Trophoblast cell (in vitro differentiated cells and primary cell): ENCODE data around the gene MAP2K4.

Experiments
- DNase-seq, 2 donors: peaks; one replicate each; pipeline ENCODE4 v3.0.0-alpha.2; 2016
- H2AFZ ChIP-seq: 2 replicates; pipeline ENCODE4 v1.6.1; 2013; ENCODE audit warnings: low read length, moderate library complexity, mild to moderate bottlenecking; ENCODE audit not compliant: insufficient read depth, poor library complexity
- H2AK5ac ChIP-seq: 2 replicates; pipeline ENCODE4 v1.6.1; 2013; ENCODE audit warnings: mild to moderate bottlenecking, low read length
- H2BK120ac ChIP-seq: 2 replicates; pipeline ENCODE4 v1.6.1; 2013; ENCODE audit warnings: low read length, mild to moderate bottlenecking, moderate library complexity; ENCODE audit not compliant: insufficient read depth, poor library complexity
- H2BK12ac ChIP-seq: 2 replicates; pipeline ENCODE4 v1.6.1; 2013; ENCODE audit warnings: mild to moderate bottlenecking, low read length, moderate library complexity
- H2BK5ac ChIP-seq: 2 replicates; pipeline ENCODE4 v1.6.1; 2013; ENCODE audit warnings: low read length, low read depth, moderate library complexity, mild to moderate bottlenecking; ENCODE audit not compliant: poor library complexity
- H3K14ac ChIP-seq: 2 replicates; pipeline ENCODE4 v1.6.1; 2013; ENCODE audit warnings: mild to moderate bottlenecking, low read length
- H3K18ac ChIP-seq: 2 replicates; pipeline ENCODE4 v1.6.1; 2013; ENCODE audit warnings: mild to moderate bottlenecking, low read length
- H3K23ac ChIP-seq: 2 replicates; pipeline ENCODE4 v1.6.1; 2013; ENCODE audit warnings: low read length
- H3K27ac ChIP-seq: 2 replicates; pipeline ENCODE4 v1.5.1; 2013; ENCODE audit warnings: low read depth, mild to moderate bottlenecking, inconsistent platforms, low read length, moderate library complexity
- H3K27me3 ChIP-seq: 2 replicates; pipeline ENCODE4 v1.6.1; 2013; ENCODE audit warnings: inconsistent platforms, mild to moderate bottlenecking, low read length, moderate library complexity; ENCODE audit not compliant: insufficient read depth
- H3K36me3 ChIP-seq, 2 experiments: 1 replicate in 1 of 2; 2 replicates in 1 of 2; pipeline ENCODE4 v1.6.1; 2013; ENCODE audit warnings: low read length in 2 of 2, mild to moderate bottlenecking in 2 of 2, moderate library complexity in 1 of 2; ENCODE audit not compliant: insufficient read depth in 2 of 2, control insufficient read depth in 1 of 2
- H3K4ac ChIP-seq: 2 replicates; pipeline ENCODE4 v1.6.1; 2013; ENCODE audit warnings: low read depth, mild to moderate bottlenecking, low read length, moderate library complexity
- H3K4me1 ChIP-seq, 2 experiments: 1 replicate in 1 of 2; 2 replicates in 1 of 2; pipeline ENCODE4 v1.6.1; 2013; ENCODE audit warnings: low read length in 2 of 2, mild to moderate bottlenecking in 2 of 2, moderate library complexity in 1 of 2; ENCODE audit not compliant: insufficient read depth in 2 of 2, control insufficient read depth in 1 of 2
- H3K4me2 ChIP-seq: 2 replicates; pipeline ENCODE4 v1.6.1; 2013; ENCODE audit warnings: inconsistent platforms, mild to moderate bottlenecking, low read length, moderate library complexity
- H3K4me3 ChIP-seq: 2 replicates; pipeline ENCODE4 v1.5.1; 2013; ENCODE audit warnings: mild to moderate bottlenecking, low read depth, low read length, inconsistent platforms
- H3K79me1 ChIP-seq: one replicate; pipeline ENCODE4 v1.6.1; 2013; ENCODE audit warnings: low read length
- H3K79me2 ChIP-seq: 2 replicates; pipeline ENCODE4 v1.6.1; 2013; ENCODE audit warnings: low read length, mild to moderate bottlenecking; ENCODE audit not compliant: control insufficient read depth, insufficient read depth, poor library complexity
- H3K9ac ChIP-seq: 2 replicates; pipeline ENCODE4 v1.6.1; 2013; ENCODE audit warnings: mild to moderate bottlenecking, low read length
- H3K9me3 ChIP-seq: 2 replicates; pipeline ENCODE4 v1.6.1; 2013; ENCODE audit warnings: low read depth, mild to moderate bottlenecking, control low read depth, inconsistent platforms, low read length; ENCODE audit not compliant: insufficient read depth
- H4K12ac ChIP-seq: 2 replicates; pipeline ENCODE4 v1.6.1; 2013; ENCODE audit warnings: low read depth, mild to moderate bottlenecking, low read length, moderate library complexity
- H4K8ac ChIP-seq: 2 replicates; pipeline ENCODE4 v1.6.1; 2013; ENCODE audit warnings: low read depth, mild to moderate bottlenecking, low read length, moderate library complexity
- H4K91ac ChIP-seq: one replicate; pipeline ENCODE4 v1.6.1; 2013; ENCODE audit warnings: low read depth, mild to moderate bottlenecking, low read length, moderate library complexity
- WGBS: extraction: QIAGEN DNeasy Blood & Tissue Kit; methylation state at CpG from one replicate; pipeline ENCODE4 v1.1.7; 2013; ENCODE audit warnings: missing lambda C conversion rate; ENCODE audit not compliant: insufficient read length, insufficient coverage; ENCODE audit errors: extremely low coverage; 5-methylcytosine and 5-hydroxymethylcytosine counted together

The MAP2K4 gene

GRCh38 chr17:12164085-12164484, 143.4 kb downstream of the MAP2K4 start:
- H2AFZ ChIP-seq, result no peak overlapping the region
- H3K14ac ChIP-seq, result no peak overlapping the region
- H2BK5ac ChIP-seq, result no peak overlapping the region
- peaks cover 3% of the 10 kb centered on the region for H3K9me3 ChIP-seq
- H3K27ac ChIP-seq, result no peak overlapping the region
- no peaks in the 10 kb centered on the region for H3K4me1 ChIP-seq
- WGBS, result no CpG with 5 or more reads among the region's 4 CpGs
- no peak overlapping the region for H3K4ac ChIP-seq
- no peak overlapping the region for H4K12ac ChIP-seq
- H3K4me2 ChIP-seq, result no peak overlapping the region
- no peaks in the 10 kb centered on the region for H3K79me2 ChIP-seq
- H3K4me3 ChIP-seq, result no peak overlapping the region
- no peaks in the 10 kb centered on the region for H3K36me3 ChIP-seq
- H4K8ac ChIP-seq, result no peak overlapping the region
- H4K91ac ChIP-seq, result no peak overlapping the region
- no peaks in the 10 kb centered on the region for H3K27me3 ChIP-seq
- no peak overlapping the region for H3K9ac ChIP-seq
- no peak overlapping the region for H2BK120ac ChIP-seq
- H2AK5ac ChIP-seq, result no peak overlapping the region
- no peak overlapping the region for H2BK12ac ChIP-seq
- no peaks in the 10 kb centered on the region for H3K79me1 ChIP-seq
- H3K18ac ChIP-seq, result no peak overlapping the region
- DNase-seq, result no peak
- H3K23ac ChIP-seq, result no peak overlapping the region

- no peak overlapping the region for H3K4me3 ChIP-seq
- no CpG with 5 or more reads among the region's 13 CpGs for WGBS
Measured at GRCh38 chr17:12178644-12179330, 158.1 kb downstream of the MAP2K4 start.

GRCh38 chr17:12180644-12181261, 160.1 kb downstream of the MAP2K4 start:
- Histone ChIP-seq H3K9ac (no peak overlapping the region), H3K79me1 (no peaks in the 10 kb centered on the region), H3K4me3 (no peak overlapping the region), H3K36me3 (no peaks in the 10 kb centered on the region), H2BK120ac (no peak overlapping the region), H2BK12ac (no peak overlapping the region), H3K4me1 (peaks cover 0 to 2% of the 10 kb centered on the region in 2 experiments), H3K27ac (no peak overlapping the region), H3K4me2 (no peak overlapping the region), H3K9me3 (no peaks in the 10 kb centered on the region), H3K23ac (no peak overlapping the region), H4K12ac (no peak overlapping the region), H3K18ac (no peak overlapping the region), H4K8ac (no peak overlapping the region), H3K14ac (no peak overlapping the region), H2AK5ac (no peak overlapping the region), H2BK5ac (no peak overlapping the region), H3K4ac (no peak overlapping the region), H4K91ac (no peak overlapping the region), H3K27me3 (no peaks in the 10 kb centered on the region), H3K79me2 (no peaks in the 10 kb centered on the region), H2AFZ (no peak overlapping the region)
- peak; percentile 13 to 79 for DNase-seq
- no CpG with 5 or more reads among the region's 7 CpGs for WGBS

More at GRCh38 chr17:12178644-12179330, 158.1 kb downstream of the MAP2K4 start:
- no peaks in the 10 kb centered on the region for H3K9me3 ChIP-seq
- no peak overlapping the region for H2BK120ac ChIP-seq
- no peak overlapping the region for H2BK5ac ChIP-seq
- no peak overlapping the region for H3K4me2 ChIP-seq
- DNase-seq, result peak in 1 of 2 donors; percentile 3
- H3K36me3 ChIP-seq, result no peaks in the 10 kb centered on the region
- H3K79me2 ChIP-seq, result no peaks in the 10 kb centered on the region
- H4K8ac ChIP-seq, result no peak overlapping the region
- no peak overlapping the region for H3K9ac ChIP-seq
- H2AK5ac ChIP-seq, result no peak overlapping the region
- no peak overlapping the region for H3K14ac ChIP-seq
- no peak overlapping the region for H3K27ac ChIP-seq
- no peak overlapping the region for H3K23ac ChIP-seq
- H2AFZ ChIP-seq, result no peak overlapping the region
- no peaks in the 10 kb centered on the region for H3K27me3 ChIP-seq
- H3K4ac ChIP-seq, result no peak overlapping the region
- H3K79me1 ChIP-seq, result no peaks in the 10 kb centered on the region
- H4K12ac ChIP-seq, result no peak overlapping the region
- peaks cover 0 to 2% of the 10 kb centered on the region in 2 experiments for H3K4me1 ChIP-seq
- H2BK12ac ChIP-seq, result no peak overlapping the region
- H3K18ac ChIP-seq, result no peak overlapping the region
- H4K91ac ChIP-seq, result no peak overlapping the region

- H3K4me1 ChIP-seq, result no peaks in the 10 kb centered on the region
- no peak overlapping the region for H3K4me2 ChIP-seq
- no peaks in the 10 kb centered on the region for H3K79me1 ChIP-seq
- H4K91ac ChIP-seq, result no peak overlapping the region
- no CpG with 5 or more reads among the region's 1 CpG for WGBS
- H3K14ac ChIP-seq, result no peak overlapping the region
- no peak overlapping the region for H2AK5ac ChIP-seq
- H2AFZ ChIP-seq, result no peak overlapping the region
- no peak overlapping the region for H4K8ac ChIP-seq
- no peak overlapping the region for H2BK120ac ChIP-seq
- no peak overlapping the region for H2BK5ac ChIP-seq
- no peak overlapping the region for H3K18ac ChIP-seq
- no peak overlapping the region for H3K4ac ChIP-seq
- no peak overlapping the region for H3K27ac ChIP-seq
- H3K36me3 ChIP-seq, result no peaks in the 10 kb centered on the region
- no peaks in the 10 kb centered on the region for H3K79me2 ChIP-seq
- H3K9me3 ChIP-seq, result no peaks in the 10 kb centered on the region
- DNase-seq, result no peak
- H3K9ac ChIP-seq, result no peak overlapping the region
- no peak overlapping the region for H3K23ac ChIP-seq
- no peak overlapping the region for H3K4me3 ChIP-seq
- no peaks in the 10 kb centered on the region for H3K27me3 ChIP-seq
- H2BK12ac ChIP-seq, result no peak overlapping the region
- no peak overlapping the region for H4K12ac ChIP-seq
Measured at GRCh38 chr17:12187658-12188057, 167.0 kb downstream of the MAP2K4 start.
